Amygdala (tissue), 56 donors: Measurements from ENCODE around the gene HMCN1.

Source experiments
- DNase-seq, 56 donors: peaks; one replicate each; lab custom pipeline; 2025; lab: John Stamatoyannopoulos, UW

HMCN1 gene

DNA sequence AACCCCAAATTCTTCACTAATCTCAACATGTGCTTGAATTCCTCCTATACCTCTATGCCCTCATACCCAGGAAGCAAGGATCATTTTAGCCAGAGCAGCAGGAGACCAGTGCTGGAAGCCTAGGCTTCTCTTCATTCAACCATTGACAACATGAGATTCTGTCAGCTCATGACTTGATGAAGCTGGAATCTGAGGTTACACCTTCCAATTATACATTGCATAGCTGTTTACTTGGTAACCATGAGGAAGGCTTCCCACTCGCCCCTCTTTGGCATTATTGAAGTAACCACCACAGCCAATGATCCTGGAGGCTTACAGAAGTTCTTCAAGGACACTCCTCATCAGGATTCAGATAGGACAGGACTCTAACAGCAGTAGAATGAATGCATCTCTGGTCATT is 480.6 kb downstream of the HMCN1 start:
- DNase-seq: no peak

DNA sequence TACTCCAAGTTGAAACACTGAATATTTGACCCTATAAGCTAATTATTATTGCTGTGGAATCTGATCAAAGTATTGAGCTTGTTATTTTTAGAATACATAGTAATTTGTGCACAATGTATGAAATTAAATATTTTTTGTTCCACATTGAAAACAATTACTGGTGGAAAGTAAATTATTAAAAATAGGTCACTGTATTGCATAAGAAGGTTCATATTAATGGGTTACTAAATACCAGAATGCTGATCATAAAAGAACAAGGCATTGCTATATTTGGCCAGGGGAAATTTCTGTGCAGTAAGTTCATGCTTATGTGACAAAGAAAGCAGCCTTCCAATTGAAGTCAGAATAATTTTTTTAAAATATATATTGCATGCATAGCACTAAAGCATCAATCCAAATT is 481.4 kb downstream of the HMCN1 start:
- no peak for DNase-seq

DNA sequence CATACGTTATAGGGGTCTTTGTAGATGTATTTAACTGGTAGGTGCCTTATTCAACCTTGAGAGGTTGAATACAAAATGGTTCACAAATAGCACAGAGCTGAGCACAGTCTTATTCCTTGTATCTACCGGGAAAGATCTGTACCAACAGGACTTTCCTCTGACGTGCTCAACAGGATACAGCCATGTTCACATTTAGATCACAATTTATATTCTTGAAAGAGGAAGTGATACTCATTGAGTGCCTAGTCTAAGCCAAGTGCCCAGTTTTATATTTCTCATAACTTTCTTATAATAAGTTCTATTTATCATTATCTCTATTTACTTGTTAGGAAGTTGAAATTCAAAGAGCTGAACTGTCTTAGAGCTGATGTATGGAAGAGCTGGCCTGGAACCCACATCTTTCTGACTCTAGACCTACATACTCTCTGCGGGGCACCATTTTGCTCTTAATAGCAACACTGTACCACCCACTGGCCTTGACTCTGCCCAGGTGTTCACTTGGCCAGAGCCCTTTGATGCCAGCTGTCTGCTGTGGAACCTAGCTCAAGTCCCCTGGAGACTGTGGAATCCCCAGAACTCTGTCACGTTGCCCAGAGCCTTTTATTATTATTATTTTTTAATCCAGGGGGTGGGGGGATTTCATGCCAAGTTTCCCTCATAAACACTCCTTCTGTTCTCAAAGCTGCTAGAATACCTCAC is 484.6 kb downstream of the HMCN1 start:
- DNase-seq: no peak

DNA sequence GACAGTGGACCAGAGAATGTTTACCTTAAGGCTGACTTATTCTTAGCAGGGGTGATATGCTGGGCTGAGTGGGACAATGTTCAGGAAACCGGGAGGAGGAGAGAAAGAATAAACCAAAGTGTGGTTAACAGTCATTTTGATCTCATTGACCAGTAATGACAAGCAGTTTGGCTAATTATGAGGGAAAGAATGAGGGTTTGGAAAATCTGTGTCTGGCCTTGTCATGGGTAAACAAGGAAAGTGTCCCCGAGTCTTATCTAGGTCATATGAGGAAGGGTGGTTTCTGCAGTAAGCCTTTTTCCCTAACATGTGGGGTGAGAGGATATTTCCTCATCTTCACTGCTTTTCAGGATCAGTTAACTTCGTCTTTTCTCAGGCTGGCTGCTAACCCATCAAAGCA is 485.9 kb downstream of the HMCN1 start:
- DNase-seq: no peak

DNA sequence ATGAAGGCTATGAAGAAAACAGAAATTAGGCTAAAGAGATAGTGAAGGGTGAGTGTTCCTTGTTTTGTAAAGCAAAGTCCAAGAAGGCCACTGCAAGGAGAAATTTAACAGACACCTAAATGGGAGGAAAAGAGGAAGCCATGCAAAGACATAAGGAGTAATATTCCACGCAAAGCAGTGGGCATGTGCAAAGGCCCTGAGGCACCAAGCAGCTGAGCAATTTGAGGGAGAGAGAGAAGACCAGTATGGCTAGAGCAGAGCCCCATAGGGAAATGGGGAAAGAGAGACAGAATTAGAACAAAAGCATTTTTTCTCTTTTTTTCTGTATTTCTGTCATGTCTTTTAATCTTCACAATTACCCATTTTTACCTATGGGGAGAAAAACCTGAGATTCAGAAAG is 486.7 kb downstream of the HMCN1 start:
- no peak for DNase-seq

DNA sequence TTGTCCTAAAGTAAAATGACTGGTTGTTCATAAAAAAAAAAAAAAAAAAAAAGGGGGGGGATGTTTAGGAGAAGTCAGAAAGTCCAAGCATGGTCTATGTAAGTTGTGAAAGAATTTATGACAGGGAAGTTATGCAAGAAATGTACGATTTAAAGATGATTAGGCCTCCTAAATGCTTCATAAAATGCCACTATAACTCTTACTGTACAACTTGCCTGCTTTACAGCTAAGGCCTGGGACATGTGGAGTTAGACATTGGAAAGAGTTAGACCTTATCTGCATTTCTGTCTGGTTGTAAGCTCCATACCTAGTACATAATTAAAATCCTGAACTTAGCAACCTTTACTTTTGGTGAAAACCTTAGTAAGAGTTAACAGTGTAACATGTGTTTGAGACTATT is 490.9 kb downstream of the HMCN1 start:
- no peak for DNase-seq

DNA sequence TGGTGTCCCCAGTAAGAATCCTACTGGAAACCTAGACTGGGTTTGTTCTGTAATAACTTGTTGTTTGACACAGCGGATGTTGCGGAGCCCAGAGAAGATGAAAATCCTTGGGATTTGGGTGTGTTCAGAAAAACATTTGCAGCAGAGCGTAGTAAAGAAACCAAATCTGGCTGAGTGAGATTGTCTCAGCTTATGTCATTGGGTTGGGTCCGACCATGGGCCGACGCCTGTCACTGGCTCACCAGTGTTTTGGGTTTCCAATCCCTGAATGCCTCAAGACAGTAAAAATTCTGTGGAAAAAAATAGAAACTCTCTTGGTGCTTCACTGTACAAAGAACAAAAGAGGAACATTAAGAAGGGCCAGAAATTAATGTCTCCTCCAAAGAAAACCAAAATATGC is 494.6 kb downstream of the HMCN1 start:
- no peak for DNase-seq

DNA sequence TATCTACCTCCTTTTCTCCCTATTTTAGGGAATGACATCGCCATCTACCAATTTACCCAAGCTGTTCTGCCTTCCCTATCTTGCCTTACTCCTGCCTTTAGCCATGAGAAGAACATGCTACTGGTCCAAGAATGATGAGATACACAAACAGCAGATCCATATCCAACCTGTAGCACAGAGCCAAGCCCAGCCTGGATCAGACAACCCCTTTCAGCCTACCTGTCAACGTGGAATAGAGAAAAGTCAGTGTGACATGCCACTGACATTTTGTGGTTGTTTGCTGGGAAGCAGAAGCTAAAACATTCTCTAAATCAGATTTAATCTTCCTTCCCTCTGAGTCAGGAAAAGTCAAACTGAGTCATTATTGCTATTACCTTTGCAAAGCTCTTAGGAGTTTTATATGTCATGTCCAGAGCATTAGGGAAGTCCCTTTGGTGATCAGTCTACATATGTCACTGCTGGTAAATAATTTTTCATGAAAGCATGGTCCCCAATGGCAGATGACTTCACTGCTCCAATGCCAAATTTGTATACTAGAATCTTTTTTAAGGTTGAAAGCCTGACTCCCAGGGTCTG is 497.8 kb downstream of the HMCN1 start:
- no peak for DNase-seq

DNA sequence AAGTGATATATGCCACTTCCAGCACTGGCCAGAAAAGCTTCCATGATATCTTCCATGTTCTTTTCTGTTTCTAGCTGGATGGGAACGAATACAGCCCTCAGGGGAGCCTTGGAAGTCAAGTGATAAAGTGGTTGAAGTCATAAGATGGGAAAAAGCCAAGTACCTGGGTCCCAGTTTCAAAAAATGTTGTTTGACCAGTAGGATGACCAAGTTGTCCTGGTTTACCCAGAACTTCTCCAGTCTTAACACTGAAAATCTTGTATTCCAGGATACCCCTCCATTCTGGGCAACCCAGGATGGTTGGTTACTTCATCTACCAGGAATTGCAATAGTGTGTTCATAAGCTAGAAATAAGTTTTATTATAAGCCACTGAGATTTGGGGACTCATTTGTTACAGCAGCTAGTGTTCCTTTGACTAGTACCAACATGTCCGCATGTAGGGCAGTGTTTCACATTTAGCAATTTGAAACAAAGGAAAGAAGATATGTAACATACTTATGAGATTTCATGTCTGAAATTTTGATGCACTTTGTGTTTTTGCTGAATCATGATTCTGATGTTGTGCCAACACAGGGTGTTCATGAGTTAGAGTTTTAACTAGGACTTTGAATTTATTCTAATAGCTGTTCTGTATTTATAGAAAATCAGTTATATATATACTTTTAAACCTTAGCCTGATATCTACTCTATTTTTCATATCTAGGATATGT is 500.9 kb downstream of the HMCN1 start:
- no peak for DNase-seq

DNA sequence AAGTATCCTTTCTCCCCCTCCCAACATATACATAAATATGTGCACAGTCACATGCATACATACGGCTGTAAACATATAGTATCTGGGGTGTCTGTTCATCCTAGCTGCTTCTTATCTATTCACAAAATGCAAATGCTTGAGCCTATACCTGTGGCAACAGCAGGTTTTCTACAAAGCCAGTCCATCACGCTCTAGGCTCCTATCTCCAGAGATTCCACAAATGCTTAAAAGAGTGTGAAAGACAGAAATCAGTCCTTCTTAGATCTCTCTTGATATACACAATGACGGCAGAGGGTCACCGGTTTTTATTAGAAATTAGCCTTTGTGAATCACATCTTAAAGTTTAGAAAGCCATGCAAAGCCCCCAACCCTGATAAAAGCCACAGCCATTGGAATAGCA is 501.5 kb downstream of the HMCN1 start:
- no peak for DNase-seq

DNA sequence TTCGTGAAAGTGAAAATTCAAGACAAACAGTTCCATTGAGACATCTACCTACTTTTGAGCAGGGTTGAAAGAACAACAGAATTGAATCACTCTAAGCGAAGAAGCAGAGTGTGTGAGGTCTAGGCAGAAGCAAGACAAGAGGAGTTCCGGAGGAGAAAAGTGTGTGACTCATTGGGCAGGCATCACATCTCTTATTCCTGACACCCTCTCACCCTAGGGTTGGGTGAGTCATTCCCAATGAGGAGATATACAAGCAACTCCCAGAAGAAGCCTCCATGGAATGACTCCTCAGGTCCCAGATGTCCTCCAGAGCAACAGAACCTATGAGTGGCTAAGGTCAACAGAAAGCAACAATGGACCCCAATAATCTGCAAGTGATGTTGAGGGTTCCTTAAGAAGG is 502.7 kb downstream of the HMCN1 start:
- no peak for DNase-seq

DNA sequence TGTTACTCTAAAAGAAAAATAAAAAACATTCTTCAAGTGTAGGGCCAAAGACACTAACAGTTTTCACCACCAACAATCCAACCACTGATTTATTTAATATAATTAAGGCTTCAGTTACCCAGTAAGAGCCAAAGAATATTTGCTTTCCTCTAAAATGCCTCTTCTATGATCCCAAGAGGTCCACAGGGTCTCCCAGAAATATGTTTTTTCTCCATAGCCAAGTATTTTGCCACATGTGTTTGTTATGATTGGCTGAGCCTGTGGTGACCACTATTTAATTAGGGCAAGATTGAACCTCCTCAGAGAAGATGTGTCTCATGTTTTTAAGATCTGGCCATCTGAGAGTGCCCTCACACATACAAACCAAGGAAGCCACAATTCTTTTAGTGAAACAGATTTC is 505.0 kb downstream of the HMCN1 start:
- DNase-seq: no peak

DNA sequence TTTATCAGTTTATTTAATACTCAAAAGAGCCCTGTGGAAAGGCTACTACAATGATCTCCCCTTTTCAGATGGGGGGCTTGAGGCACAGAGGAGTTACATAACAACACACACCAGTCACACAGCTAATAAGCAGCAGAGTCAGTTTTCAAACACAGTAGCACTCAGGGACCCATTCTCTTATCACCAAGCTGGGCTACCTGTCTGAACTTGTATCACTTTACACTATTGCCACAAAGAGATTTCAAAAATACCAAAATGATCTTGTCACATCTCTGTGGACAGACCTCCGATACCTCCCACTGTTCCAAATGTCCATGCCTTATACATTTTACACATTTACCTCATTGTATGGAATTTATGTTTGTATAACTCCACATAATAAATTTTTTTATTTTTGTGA is 506.2 kb downstream of the HMCN1 start:
- DNase-seq: no peak
